HG03521 (cell line): ENCODE results near the gene LYZ.
A peak's percentile ranks its signal among the peaks of the same experiment; 100 is the strongest.

Experiments
- ATAC-seq: cut with Tn5 transposase; IDR thresholded peaks from one replicate; pipeline ENCODE4 v1.9.1; 2021; ENCODE audit warnings: mild to moderate bottlenecking, moderate library complexity; ENCODE audit not compliant: unreplicated experiment

LYZ gene

DNA sequence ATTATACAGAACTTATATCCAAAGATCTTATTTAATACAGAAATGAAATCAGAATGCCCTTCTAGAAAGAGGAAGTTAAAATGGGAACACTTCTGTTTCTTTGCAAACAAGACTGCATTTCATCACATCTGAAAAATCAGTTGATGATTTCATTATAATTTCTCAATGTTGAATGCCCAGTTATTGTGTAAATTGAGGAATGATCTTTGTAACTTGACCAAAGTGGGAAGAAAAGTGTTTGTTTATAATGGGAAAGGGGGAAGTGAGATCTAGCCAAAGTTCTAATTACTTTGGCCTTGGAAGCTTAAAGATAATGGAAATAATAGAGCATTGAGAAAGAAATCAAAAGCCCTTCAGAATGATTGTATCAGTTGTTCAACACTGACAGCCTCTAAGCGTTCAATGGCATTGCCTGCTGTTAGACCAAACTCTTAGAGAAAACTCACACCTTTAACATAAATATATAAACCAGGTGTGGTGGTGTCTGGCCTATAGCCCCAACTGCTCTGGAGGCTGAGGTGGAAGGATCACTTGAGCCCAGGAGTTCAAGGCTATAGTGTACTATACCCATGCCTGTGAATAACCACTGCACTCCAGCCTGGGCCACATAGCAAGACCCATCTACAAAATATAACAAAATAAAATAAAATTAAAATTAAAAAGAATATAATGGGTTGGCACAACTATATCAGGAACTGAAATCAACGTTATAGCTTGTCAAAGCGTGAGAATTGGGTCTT is 9.9 kb upstream of the LYZ start:
- ATAC-seq = no peak

DNA sequence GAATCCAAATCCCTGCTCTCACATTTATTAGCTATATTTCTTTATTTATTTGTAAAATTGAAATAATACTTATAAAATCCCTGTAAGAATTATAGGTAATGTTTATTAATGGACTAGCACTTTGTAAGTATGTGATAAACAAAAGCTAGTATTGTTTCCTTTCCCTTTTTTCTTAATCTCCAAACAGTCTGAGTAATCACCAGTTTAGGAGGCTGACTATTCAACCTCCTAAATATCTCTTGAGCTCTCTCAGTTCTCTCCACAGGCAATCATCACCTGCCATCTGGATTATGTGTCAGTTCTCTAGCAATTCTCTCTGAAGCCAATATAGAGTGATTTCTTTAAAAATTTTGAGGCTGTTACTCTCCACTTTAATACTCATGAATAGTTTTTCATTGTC is 9.2 kb upstream of the LYZ start:
- ATAC-seq = no peak

DNA sequence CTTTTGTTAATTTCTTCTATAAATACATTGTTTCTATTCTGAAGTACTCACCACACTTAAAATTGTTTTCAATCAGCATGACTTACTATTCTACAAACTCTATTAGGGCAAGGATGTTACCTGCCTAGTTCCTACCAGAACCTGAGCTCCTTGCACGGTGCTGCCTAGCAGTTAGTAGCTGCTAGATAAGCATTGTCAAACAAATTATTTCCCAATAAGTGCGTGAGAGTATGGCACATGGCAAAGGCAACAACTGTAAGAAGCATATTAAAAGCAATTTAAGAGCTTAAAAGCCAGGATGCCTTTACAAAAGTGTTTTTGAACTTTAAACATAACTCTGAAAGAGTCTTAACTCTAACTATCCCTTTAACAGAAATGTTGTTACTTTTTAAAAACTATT is 8.2 kb upstream of the LYZ start:
- no peak for ATAC-seq

DNA sequence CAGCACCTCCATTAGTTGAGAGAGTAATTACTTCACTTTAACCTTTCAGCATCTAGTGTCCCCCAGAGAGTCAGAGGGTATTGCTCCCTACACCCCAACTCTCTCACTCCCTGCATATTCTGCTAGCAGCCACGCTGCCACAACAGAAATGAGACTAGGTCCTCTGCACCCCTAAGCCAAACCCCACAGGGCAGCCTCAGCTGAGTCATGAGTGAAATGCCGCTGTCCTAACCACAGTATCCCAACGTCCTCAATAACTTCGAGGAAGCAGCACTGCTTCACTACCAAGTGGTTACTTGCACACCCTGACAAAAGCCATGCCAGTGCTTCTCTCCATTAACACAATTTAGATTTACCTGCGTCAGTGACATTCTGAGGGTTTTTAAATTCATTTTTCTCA is 6.9 kb upstream of the LYZ start:
- no peak for ATAC-seq

DNA sequence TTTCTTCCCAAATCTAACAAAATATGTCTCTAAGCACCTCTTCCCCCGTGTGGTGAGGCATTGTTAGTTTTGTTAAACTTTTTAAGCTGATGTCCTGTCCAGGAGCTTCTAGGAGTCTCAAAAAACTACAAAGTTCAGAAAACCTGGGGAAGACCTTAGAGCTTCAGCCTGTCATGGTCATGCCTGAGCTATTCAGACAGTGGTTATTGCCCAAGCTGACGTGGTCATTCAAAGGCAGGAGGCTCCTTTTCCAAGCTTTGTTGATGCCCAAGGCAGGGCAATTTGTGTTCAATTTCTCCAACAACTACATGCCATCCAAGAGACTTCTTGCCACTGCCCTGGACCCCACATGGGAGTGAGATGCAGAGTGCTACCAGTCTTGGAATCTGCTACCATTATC is 5.8 kb upstream of the LYZ start:
- ATAC-seq = no peak

DNA sequence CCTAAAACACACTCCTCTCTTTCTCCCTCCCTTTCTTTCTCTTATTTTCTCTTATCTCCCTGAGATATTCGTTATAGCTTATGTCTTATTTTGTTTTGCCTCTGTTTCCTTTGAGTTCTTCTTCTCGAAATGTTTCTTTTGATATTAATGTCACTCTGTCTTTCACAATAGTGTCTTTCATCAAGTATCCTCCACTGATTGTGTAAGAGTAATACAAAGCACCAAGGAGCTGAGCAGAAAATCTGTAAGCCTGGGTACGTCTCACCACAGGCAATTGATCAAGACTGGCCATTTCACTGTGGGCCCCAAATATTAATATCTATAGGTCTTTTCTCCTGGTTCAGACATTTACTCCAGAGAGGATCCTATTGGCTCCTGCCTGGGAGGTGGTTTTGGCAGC is 4.8 kb upstream of the LYZ start:
- ATAC-seq = no peak

DNA sequence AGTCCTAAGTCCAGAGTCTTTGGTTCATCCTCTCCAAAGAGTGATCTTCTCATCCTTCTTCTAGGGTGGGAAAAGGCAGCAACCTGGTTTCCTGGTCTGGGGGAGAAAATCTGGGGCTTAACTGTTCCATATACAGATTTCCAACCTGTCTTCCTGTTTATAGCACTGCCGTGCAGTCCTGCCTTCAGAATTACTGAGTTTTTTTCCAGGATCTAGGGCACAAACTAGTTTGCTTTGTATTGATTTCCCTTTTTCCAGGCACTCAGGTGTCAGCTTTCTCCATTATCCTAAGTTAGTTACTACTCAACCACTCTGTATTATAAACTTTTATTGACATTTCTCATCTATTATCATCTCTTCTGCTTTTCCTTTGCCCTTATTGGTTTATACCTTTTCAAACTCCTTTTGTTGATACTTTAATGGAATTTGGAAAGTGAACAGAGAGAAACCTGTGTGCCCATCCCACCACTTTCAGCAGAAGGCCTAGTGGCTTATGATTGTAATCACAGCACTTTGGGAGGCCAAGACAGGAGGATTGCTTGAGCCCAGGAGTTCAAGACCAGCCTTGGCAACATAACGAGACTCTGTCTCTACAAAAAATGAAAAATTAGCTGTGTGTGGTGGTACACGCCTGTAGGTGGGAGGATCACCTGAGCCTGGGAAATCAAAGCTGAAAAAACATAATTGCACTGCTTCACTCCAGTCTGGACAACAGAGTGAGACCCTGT is 4.1 kb upstream of the LYZ start:
- no peak for ATAC-seq

DNA sequence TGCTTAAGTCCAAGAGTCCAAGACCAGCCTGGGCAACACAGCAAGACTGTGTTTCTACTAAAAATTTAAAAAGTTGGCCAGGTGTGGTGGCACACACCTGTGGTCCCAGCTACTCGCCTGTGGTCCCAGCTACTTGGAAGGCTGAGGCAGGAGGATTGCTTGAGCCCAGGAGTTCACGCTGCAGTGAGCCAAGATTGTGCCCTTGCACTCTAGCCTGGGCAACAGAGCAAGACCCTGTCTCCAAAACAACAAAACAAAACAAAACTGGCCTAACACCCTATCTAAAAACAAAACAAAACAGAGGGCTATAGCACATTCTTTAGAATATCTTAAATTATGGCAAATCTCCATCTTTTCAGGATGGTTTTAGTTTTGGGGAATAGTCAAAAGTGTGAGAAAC is 3.1 kb upstream of the LYZ start:
- ATAC-seq = no peak

DNA sequence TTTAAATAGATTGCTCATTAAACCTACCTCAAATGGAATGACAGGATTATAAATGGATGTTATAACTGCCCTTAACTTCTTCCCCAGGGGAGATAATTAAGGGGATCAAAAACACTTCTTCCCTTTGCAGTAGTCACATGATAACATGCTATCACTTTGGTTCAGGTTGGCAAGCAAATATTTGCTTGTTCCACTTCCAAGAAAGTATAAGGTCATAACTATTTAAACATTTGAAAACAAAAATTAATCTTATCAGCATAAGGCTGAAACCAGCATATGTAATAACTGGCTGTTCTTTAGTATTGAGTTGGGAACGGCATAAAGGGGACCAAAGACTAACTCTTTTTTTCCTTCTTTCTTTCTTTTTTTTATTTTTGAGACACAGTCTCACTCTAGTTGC is 2.4 kb upstream of the LYZ start:
- no peak for ATAC-seq

DNA sequence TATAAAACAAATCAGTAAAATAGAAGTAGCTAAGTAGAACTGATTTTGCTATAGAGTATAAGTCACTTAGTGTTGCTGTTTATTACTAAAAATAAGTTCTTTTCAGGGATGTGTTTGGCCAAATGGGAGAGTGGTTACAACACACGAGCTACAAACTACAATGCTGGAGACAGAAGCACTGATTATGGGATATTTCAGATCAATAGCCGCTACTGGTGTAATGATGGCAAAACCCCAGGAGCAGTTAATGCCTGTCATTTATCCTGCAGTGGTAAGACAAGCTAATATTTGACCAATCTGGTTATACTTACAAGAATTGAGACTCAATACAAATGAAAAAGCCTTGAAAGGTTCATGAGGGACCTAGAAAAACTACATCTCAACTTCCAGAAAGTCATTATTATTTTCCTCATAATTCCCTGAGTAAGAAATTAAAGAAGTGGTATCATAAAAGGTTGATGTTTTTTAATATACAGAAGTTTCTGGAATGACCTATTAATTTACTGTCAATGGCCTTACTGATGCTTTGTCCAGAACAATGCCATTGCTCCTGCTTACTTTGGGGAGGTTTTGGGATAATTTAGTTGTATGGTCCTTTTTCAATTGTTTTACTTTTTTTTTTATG is 1.9 kb downstream of the LYZ start:
- no peak for ATAC-seq

DNA sequence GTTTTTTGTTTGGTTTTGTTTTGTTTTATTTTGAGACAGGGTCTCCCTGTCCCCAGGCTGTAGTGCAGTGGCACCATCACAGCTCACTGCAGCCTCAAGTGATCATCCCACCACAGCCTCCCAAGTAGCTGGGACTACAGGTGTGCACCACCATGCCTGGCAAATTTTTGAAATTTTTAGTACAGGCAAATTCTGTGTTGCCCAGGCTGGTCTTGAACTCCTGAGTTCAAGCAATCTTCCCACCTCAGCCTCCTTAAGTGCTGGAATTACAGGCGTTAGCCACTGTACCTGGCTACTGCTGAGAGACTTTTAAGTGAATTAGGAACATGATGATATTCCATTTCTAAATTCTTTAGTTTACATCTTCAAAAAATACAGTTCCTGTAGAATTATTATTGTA is 2.6 kb downstream of the LYZ start:
- no peak for ATAC-seq

DNA sequence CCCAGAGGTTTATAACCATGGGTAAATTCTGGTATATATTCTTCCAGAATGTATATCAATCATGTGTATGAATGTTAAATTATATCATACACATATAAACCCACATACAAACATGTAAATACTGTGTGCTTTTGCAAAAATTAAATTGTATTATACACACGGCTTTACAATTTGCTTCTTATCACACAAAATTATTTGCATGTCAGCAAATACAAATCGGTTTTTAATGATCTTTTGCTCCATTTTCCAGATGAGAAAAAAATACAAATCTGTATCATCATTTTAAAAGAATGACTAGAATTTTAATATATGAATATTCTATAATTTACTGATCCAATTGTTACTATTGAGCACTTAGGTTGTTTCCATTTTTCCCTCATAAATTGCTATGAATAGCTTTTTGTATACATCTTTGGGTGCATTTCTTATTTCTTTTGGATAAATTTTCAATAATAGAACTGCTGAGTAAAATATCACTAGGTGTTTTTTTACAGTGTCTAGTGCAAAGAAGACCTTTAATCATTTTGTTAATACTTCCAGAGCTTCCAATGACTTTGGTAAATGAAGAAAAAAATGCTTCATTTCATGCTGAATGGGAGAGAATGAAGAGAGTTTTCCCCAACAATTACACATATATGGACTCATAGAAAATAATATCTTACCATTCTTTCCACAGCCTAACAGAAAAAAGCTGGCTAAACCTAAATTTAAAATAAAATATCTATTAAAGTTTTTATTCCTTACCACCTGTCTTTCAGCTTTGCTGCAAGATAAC is 3.5 kb downstream of the LYZ start:
- ATAC-seq = no peak

DNA sequence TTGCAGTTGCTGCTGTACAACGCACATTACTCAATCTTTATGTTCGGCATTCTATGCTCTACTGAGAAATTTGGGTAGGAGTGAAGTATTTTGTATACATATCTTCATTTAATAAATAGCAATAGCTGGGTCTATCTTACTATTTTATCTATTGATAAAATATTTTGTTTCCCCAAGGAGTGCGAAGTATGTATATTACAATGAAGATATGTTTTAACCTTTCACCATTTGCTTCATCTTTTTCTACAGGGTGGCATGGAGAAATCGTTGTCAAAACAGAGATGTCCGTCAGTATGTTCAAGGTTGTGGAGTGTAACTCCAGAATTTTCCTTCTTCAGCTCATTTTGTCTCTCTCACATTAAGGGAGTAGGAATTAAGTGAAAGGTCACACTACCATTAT is 4.7 kb downstream of the LYZ start:
- ATAC-seq = no peak

DNA sequence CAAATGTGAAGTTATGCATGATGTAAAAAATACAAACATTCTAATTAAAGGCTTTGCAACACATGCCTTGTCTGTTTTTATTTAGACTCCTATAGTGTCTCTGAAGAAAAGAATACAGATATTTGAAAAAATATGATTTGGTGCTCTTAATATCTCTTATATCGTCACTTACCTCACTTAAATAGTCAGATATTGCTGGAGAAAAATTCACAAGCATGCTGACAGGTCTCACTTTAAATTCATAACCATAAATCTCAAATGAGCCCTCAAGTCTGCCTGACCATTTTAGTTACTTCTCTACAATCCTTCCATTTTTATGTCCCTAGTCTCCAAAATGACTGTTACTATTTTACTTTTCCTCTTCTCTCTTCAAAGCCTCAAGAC is 6.0 kb downstream of the LYZ start:
- no peak for ATAC-seq

DNA sequence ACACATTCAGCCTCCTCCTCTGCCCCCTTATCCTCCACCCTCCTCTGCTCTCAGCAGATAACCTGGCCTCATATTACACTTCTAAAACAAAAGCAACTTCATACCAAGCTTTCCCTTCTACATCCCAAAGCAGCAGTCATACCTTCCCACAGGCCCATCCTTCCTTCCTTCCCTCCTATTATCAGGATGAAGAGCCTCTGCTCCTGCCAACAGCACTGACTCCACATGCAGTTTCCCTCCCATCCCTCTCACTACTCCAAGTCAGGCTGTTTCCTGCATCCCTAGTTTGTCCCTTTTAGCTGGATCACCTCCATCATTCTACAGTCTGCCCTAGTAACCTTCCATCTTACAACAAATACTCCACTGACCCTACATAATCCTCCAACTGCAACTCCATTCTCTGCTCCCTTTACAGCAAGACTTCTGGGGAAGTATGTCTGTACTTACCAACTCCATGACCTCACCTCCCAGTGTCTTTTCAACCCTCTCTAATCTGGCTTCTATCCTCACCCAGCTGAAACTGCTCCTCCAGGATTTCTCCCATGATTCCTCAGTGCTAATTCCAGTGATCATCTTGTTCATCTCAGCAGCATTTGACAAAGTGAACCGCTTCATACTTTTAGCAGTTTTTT is 6.5 kb downstream of the LYZ start:
- ATAC-seq = no peak

DNA sequence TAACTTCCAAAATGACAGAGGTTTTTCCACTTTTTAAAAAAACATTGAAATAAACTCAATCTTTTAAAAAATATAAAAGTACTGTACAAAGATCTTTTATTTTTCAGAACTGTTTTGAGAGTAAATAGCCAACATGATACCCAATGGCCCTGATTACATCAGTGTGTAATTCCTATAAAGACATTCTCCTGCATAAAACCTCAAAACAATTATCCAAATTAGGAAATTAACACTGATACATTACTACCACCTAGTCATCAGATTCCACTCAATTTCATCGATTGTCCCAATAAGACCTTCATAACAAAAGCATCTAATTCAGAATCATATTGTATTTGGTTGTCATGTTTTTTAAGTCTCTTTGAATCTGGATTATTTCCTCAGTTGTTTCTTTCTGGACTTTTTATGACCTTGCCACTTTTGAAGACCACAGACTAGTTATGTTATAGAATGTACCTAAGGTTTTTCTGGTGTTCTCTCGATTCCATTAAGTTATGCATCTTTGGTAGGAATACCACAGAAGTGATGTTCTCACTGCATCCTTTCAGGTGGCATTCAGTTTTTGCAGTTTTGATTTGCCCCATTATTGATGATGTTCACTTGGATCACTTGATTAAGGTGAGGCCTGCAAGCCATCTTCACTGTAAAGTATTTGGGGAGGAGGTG is 7.3 kb downstream of the LYZ start:
- no peak for ATAC-seq

DNA sequence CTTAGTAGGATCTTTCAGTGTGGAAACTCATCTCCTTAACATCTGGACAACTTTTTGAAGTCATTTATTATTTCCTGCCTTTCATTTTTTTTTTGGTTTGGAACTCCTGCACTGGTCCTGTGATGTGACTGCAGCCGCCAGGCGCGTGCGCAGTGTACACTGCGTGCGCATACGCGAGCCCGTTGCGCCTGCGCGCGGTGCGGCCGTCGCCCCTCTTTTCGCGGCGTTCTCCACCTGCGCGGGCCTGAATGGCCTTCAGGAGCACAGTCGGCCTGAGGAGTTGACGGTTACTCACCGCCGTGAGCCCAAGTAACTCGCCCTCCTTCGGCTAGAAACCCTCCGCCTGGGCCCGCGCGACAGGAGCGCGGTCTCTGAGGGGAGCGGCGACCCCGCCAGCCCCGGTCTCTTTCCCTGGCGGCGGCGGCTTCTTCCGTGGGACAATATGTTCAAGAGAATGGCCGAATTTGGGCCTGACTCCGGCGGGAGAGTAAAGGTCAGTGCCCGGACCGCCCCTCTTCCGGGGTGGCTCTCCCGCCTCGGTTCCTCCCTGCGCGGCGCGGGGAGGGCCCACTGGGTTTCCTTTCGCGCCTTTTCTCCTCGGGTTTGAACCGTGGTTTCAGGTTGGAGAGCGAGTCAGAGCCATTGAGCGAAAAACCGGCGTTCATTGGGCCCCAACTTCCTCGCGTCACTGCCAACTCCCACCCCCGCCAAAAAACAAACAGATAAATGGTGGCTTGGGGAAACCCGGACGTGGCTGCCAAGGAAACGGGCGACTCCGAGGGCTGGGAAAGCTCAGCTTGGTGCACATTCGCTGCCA is 11.6 kb downstream of the LYZ start, which contains the start of gene YEATS4:
Gene YEATS4 (plus strand): TSS at position 213 of the 817 bp plus-strand sequence. CDS start 230 bp downstream, at position 443.
- peak; percentile 75 for ATAC-seq

DNA sequence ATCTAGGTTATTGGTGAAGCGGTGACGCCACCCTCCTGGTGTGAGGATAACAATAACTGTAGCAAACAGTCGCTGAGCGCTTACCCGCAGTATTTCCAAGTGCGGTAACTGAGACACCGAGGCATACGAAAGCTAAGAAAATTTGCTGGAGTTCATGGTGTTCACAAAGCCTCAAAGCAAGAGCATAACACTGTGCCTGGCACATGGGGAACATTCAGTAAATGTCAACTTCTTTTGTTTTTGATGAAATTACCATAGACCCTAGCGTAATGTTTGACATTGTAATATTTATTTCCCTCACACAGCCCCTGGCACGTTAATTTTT is 12.1 kb downstream of the LYZ start:
- no peak for ATAC-seq

DNA sequence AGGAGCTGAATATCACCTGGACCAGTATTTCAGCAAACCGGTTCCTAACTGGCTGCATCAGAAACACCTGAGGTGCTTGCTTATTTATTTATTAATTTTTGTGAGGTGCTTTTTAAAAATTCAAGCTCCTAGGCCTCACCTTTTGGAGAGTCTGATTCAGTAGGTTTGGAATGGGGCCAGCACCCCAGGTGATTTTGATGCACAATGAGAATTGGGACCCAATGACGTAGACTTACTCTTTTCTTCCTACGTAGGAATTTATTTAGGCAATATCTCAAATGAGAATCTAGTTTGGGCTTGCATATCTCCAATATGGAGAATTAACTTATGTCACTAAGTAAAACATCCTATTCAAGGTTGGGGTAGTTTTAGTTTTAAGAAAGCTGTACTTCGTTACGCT is 18.6 kb downstream of the LYZ start:
- ATAC-seq = no peak

DNA sequence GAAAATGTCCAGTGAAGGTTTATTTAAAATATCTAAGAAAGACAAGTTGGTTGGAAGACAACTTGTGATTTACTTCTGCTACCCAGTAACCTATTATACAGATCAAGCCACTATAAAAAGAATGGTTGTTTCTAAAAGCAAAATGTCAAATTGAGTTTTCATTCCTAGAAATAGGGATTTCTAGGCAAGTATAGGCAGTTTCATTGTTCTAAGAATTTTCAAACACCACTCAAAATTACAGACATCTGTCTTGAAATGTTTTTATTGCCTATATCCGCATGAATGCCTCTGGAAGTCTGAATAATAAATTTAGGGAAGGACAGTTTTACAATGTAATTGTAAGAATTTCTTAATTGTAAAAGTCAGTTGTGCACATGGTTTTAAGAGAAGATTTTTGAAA is 20.0 kb downstream of the LYZ start:
- no peak for ATAC-seq
